Pancreas (tissue), 10 donors: ENCODE data around the gene MCTP1. TPM values are rescaled to one million over a fixed set of nuclear protein-coding genes. Genes with fewer than 3 reads are reported as not detected.

Experiments used
- ATAC-seq, 4 donors: fragments of 200-7000 bp; cut with Tn5 transposase; one replicate each; pipeline versions ENCODE4 v1.8.0 to v1.9.1; 2020; ENCODE audit warnings: mild to moderate bottlenecking in 4 of 4, moderate library complexity in 4 of 4
- DNase-seq, 6 donors: peaks; one replicate each; pipeline ENCODE4 v3.0.0-alpha.2; 2020
- FAIRE-seq: peaks from 2 replicates; lab custom pipeline; 2012; peaks lifted over from hg19 to GRCh38; lab: Jason Lieb, UNC
- H3K27ac ChIP-seq, 4 donors: fragments of 200-600 bp; sonication (generic); 1 replicate in 3 of 4; 2 replicates in 1 of 4; pipeline versions ENCODE4 v1.5.0 to v1.8.0; 2020
- H3K27me3 ChIP-seq, 4 donors: fragments of 200-600 bp; one replicate each; pipeline ENCODE4 v1.8.0; 2021
- H3K36me3 ChIP-seq, 3 donors: fragments of 200-600 bp; sonication (generic) in 1 of 3; one replicate each; pipeline versions ENCODE4 v1.5.0 to v1.8.0; 2020 to 2021
- H3K4me1 ChIP-seq, 3 donors: fragments of 200-600 bp; one replicate each; pipeline ENCODE4 v1.8.0; 2021
- H3K4me3 ChIP-seq, 4 donors: fragments of 200-600 bp; sonication (generic) in 2 of 4; one replicate each; pipeline versions ENCODE4 v1.5.0 to v1.8.0; 2020 to 2021
- H3K9me3 ChIP-seq, 4 donors: fragments of 200-600 bp; one replicate each; pipeline ENCODE4 v1.8.0; 2021
- WGBS, 2 donors: extraction: QIAGEN DNeasy Blood & Tissue Kit; methylation state at CpG; one replicate each; pipeline ENCODE4 v1.1.7; 2013; 5-methylcytosine and 5-hydroxymethylcytosine counted together
- intact Hi-C, 3 donors: fragments of 100-400 bp; cut with DNase I; formaldehyde crosslinking; loops; one replicate each; pipeline versions ENCODE4 v1.11.1 to v1.14.2; 2022
- polyA plus RNA-seq, 2 donors: library from polyadenylated mRNA; stranded (reverse); fragments of 200-250 nt; gene quantifications; one replicate each; pipeline ENCODE4 v1.2.3, GENCODE V29; 2013
- total RNA-seq, 6 donors: library from RNA; stranded (reverse); fragmentation: NEBNext Ultra II Directional in 4 of 6; extraction: Animal tissue kit (Norgen Biotek cat#: 25700) in 4 of 6; gene quantifications; one replicate each; pipeline versions ENCODE4 v1.2.1 to v1.2.4, GENCODE V29; 2021 to 2023
- TF ChIP-seq, protein P1 (sequence below), 4 donors: fragments of 200-600 bp; sonication (generic) in 3 of 4; IDR thresholded peaks; one replicate each; pipeline versions ENCODE4 v1.5.0 to v1.8.0; 2021; ENCODE audit warnings: antibody characterized with exemption in 4 of 4
- donor health status: healthy with polysubstance abuse.
- donor health status: DM: no; HTN: no; CAD: no; lungs with moderate emphysema.
- donor health status: DM: no; HTN: no; CAD: no.
- donor health status: control.
- donor health status: control.
- donor health status: Bipolar disorder and iron deficiency.
- donor health status: DM: yes; HTN: yes; CAD: no.
- donor health status: DM: no; HTN: no; CAD: no.
- donor health status: DM: no; HTN: no; CAD: no.
- donor health status: DM: yes; HTN: yes; CAD: no.

Gene MCTP1
- total and polyA plus RNA-seq, 8 donors: 0.80 to 8.1 (median 2.2) TPM

DNA sequence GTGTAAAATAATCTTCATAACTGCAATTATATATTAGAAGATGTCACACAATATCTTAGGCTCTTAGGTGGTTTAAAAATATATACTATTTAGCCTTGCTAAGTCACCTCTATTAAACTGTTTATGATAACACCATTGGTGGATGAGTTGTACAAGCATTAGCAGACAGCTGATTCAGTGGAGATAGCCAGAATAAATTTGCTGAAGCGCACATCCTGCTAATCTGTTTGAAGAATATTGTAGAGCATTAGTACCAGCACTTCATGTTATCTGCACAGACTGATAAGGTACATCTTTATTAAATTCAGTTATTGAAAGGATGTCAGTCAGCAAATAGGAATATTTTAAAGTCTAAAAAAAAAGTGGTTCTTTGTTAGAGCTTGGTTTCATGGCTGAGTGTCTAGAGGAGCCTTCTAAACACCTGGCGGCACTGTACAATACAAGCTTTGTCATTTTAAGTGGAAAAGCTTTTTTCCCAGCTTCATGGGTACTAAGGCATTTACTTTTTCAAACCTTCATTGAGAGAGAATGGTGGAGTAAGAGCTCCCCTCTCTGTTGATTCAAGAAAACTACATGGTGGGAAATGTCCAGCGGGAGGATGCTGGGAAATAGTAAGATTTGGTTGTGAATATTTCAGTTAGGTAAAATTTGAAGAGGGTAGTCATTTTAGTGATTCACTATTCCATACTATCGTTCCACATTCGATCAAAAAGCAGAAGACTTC is 391.3 kb downstream of the MCTP1 start:
- FAIRE-seq: no peak
- no peak overlapping the region for H3K27ac ChIP-seq
- no peaks in the 10 kb centered on the region for H3K4me1 ChIP-seq
- no peak overlapping the region for H3K4me3 ChIP-seq
- DNase-seq: no peak
- TF ChIP-seq, protein P1, sequence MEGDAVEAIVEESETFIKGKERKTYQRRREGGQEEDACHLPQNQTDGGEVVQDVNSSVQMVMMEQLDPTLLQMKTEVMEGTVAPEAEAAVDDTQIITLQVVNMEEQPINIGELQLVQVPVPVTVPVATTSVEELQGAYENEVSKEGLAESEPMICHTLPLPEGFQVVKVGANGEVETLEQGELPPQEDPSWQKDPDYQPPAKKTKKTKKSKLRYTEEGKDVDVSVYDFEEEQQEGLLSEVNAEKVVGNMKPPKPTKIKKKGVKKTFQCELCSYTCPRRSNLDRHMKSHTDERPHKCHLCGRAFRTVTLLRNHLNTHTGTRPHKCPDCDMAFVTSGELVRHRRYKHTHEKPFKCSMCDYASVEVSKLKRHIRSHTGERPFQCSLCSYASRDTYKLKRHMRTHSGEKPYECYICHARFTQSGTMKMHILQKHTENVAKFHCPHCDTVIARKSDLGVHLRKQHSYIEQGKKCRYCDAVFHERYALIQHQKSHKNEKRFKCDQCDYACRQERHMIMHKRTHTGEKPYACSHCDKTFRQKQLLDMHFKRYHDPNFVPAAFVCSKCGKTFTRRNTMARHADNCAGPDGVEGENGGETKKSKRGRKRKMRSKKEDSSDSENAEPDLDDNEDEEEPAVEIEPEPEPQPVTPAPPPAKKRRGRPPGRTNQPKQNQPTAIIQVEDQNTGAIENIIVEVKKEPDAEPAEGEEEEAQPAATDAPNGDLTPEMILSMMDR (IDR thresholded peaks at IDR 0.05): no peak
- intact Hi-C loops: no loop called here
- H3K27me3 ChIP-seq: no peaks in the 10 kb centered on the region
- WGBS, 2 donors: 31 to 44% methylated on average over 5 of the region's 5 CpGs
- no peaks in the 10 kb centered on the region for H3K9me3 ChIP-seq
- no peak for ATAC-seq
- no peaks in the 10 kb centered on the region for H3K36me3 ChIP-seq

GRCh38 chr5:94891972-94892371 is 392.9 kb downstream of the MCTP1 start:
- no peak overlapping the region for H3K27ac ChIP-seq

DNA sequence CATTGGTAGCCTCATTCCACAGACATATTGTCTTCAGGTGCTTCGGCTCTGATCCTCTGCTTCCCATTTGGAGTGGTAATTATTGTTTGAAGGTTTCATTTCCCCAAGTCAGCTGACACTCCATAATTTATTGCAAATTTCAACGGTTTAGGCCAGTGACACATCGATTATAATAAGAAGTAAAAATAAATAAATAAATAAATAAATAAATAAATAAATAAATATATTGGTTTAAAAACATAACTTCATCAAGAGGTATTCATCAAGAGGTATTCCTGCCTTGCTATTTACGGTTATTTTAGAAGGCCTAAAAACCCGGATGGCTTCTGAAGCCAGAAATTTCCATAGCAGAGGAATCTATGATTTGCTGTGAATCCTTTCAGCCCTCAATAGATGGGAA is 393.3 kb downstream of the MCTP1 start:
- Histone ChIP-seq H3K4me3 (no peak overlapping the region), H3K4me1 (no peaks in the 10 kb centered on the region), H3K27me3 (no peaks in the 10 kb centered on the region), H3K9me3 (no peaks in the 10 kb centered on the region), H3K27ac (no peak overlapping the region), H3K36me3 (no peaks in the 10 kb centered on the region)
- no peak for ATAC-seq
- no peak for DNase-seq
- TF ChIP-seq, protein P1 (IDR thresholded peaks at IDR 0.05): no peak
- no peak for FAIRE-seq
- intact Hi-C loops: no loop called here
- 80 to 86% methylated on average over 5 of the region's 5 CpGs for WGBS, 2 donors

More at GRCh38 chr5:94891972-94892371, 392.9 kb downstream of the MCTP1 start:
- no peak for DNase-seq
- TF ChIP-seq, protein P1 (IDR thresholded peaks at IDR 0.05): no peak
- H3K4me1 ChIP-seq: no peaks in the 10 kb centered on the region
- no peaks in the 10 kb centered on the region for H3K9me3 ChIP-seq
- H3K4me3 ChIP-seq: no peak overlapping the region
- no peaks in the 10 kb centered on the region for H3K27me3 ChIP-seq
- WGBS, 2 donors: 76 to 90% methylated on average over 9 of the region's 9 CpGs
- no peak for FAIRE-seq
- no peaks in the 10 kb centered on the region for H3K36me3 ChIP-seq
- ATAC-seq: no peak
- intact Hi-C loops: no loop called here

DNA sequence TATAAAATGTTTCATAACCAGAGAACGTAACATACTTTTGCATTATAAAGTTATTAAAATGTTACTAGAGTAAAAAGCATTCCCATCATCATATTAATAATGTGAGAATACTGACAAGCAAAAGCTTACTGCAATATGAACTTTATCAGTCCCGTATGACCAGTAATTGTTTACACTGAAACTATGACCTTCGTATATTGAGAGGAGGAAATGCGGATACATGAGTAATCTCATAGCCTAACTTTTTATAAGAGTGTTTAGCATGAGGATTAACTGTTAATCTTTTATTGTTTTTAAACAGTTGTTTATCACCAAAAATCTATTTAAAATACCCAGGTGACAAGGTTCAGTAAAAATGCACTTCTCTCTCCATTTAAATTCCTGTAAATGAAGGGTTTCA is 394.0 kb downstream of the MCTP1 start:
- H3K27me3 ChIP-seq: no peaks in the 10 kb centered on the region
- intact Hi-C loops: no loop called here
- H3K36me3 ChIP-seq: no peaks in the 10 kb centered on the region
- 26 to 31% methylated on average over 4 of the region's 4 CpGs for WGBS, 2 donors
- FAIRE-seq (no peak), DNase-seq (no peak), ATAC-seq (peak in 2 of 4 donors; percentile 38 to 55)
- no peaks in the 10 kb centered on the region for H3K9me3 ChIP-seq
- H3K4me3 ChIP-seq: no peak overlapping the region
- no peak overlapping the region for H3K27ac ChIP-seq
- H3K4me1 ChIP-seq: no peaks in the 10 kb centered on the region
- TF ChIP-seq, protein P1 (IDR thresholded peaks at IDR 0.05): no peak

DNA sequence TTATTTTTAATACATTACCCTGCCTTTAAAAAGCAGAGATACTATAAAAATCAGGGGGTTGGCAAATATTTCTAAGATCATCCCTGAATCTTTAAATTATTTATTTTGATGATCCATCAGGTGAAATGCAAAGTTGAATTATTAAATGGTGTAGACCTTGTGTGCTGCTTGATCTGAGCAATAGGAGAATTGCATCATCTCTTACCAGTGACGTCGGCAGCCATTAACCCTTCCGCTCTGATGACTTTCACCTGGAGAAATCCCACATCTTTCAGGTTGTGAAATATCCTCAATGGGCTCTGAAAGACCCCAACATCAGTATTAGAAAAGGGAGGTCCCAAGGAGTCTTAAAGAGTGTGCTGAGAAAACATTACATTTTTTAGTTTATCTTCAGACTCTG is 396.2 kb downstream of the MCTP1 start:
- Histone ChIP-seq H3K36me3 (no peaks in the 10 kb centered on the region), H3K27ac (no peak overlapping the region), H3K4me1 (no peaks in the 10 kb centered on the region), H3K27me3 (no peaks in the 10 kb centered on the region), H3K4me3 (no peak overlapping the region), H3K9me3 (no peaks in the 10 kb centered on the region)
- intact Hi-C loops: no loop called here
- WGBS, 2 donors: 63 to 64% methylated on average over 3 of the region's 3 CpGs
- DNase-seq: no peak
- no peak for ATAC-seq
- TF ChIP-seq, protein P1 (IDR thresholded peaks at IDR 0.05): no peak
- no peak for FAIRE-seq
